OCI-LY1 (cell line): Measurements from ENCODE around the gene IQCM.

ENCODE experiments used
- H2AFZ ChIP-seq: fragments of 200-600 bp; sonication (generic), shearing (Covaris generic); 2 replicates; pipeline ENCODE4 v1.6.0; 2014; ENCODE audit warnings: antibody characterized with exemption, mild to moderate bottlenecking, low read length
- H3F3A ChIP-seq: fragments of 200-600 bp; sonication (generic), shearing (Covaris generic); 2 replicates; pipeline ENCODE4 v1.6.0; 2014; ENCODE audit warnings: mild to moderate bottlenecking, antibody characterized with exemption, low read length, moderate library complexity; ENCODE audit not compliant: insufficient read depth
- H3K27ac ChIP-seq: fragments of 200-600 bp; sonication (generic); 2 replicates; pipeline ENCODE4 v1.5.1; 2014; ENCODE audit warnings: low read length, mixed run types, mild to moderate bottlenecking, low read depth; ENCODE audit not compliant: poor library complexity, severe bottlenecking
- H3K27me3 ChIP-seq: fragments of 200-600 bp; sonication (generic); 2 replicates; pipeline ENCODE4 v1.6.0; 2014; ENCODE audit warnings: antibody characterized with exemption, mild to moderate bottlenecking, low read length, moderate library complexity; ENCODE audit not compliant: insufficient read depth
- H3K36me3 ChIP-seq: fragments of 200-600 bp; sonication (generic); 2 replicates; pipeline ENCODE4 v1.6.1; 2014; ENCODE audit warnings: mild to moderate bottlenecking, antibody characterized with exemption, low read length, moderate library complexity, mixed read lengths; ENCODE audit not compliant: insufficient read depth
- H3K4me1 ChIP-seq: fragments of 200-600 bp; sonication (generic); 2 replicates; pipeline ENCODE4 v1.5.1; 2014; ENCODE audit warnings: mild to moderate bottlenecking, low read length, moderate library complexity; ENCODE audit not compliant: insufficient read depth, severe bottlenecking
- H3K4me2 ChIP-seq: fragments of 200-600 bp; sonication (generic), shearing (Covaris generic); 2 replicates; pipeline ENCODE4 v1.6.1; 2014; ENCODE audit warnings: low read length
- H3K4me3 ChIP-seq: fragments of 200-600 bp; sonication (generic); 2 replicates; pipeline ENCODE4 v1.5.1; 2014; ENCODE audit warnings: low read length, low read depth, mild to moderate bottlenecking, mixed read lengths; ENCODE audit not compliant: poor library complexity, severe bottlenecking
- H3K79me2 ChIP-seq: fragments of 200-600 bp; shearing (Covaris generic); 2 replicates; pipeline ENCODE4 v1.6.1; 2016; ENCODE audit warnings: mixed run types, low read length, mixed read lengths; ENCODE audit not compliant: insufficient read depth
- H3K9ac ChIP-seq: fragments of 200-600 bp; sonication (generic), shearing (Covaris generic); 2 replicates; pipeline ENCODE4 v1.6.1; 2014; ENCODE audit warnings: mild to moderate bottlenecking, low read length, mixed read lengths
- H3K9me2 ChIP-seq: fragments of 200-600 bp; sonication (generic), shearing (Covaris generic); 2 replicates; pipeline ENCODE4 v1.6.1; 2014; ENCODE audit warnings: low read depth, mild to moderate bottlenecking, low read length, mixed read lengths
- H3K9me3 ChIP-seq: fragments of 200-600 bp; shearing (Covaris generic); 2 replicates; pipeline ENCODE4 v1.6.1; 2014; ENCODE audit warnings: low read length, mixed read lengths
- H4K20me1 ChIP-seq: fragments of 200-600 bp; sonication (generic), shearing (Covaris generic); 2 replicates; pipeline ENCODE4 v1.6.0; 2016; ENCODE audit warnings: mild to moderate bottlenecking, low read length; ENCODE audit not compliant: insufficient read depth
- CTCF ChIP-seq: fragments of 200-600 bp; sonication (generic), shearing (Covaris generic); IDR thresholded peaks from 2 replicates; pipeline ENCODE4 v1.5.1; 2017; ENCODE audit warnings: mild to moderate bottlenecking, antibody characterized with exemption, low read length, moderate library complexity, mixed read lengths
- EZH2 ChIP-seq: fragments of 200-600 bp; sonication (generic), shearing (Covaris generic); IDR thresholded peaks from 2 replicates; pipeline ENCODE4 v1.8.0; 2017; ENCODE audit warnings: borderline replicate concordance, mixed run types, mild to moderate bottlenecking, antibody characterized with exemption, low read length, moderate library complexity, mixed read lengths

The IQCM gene

GRCh38 chr4:149690726-149691125 lies 124.9 kb downstream of the IQCM start:
- no peak for TF ChIP-seq EZH2
- peak; percentile 15; the same call in 1 of the 2 replicates for TF ChIP-seq CTCF
- no peak overlapping the region for H2AFZ ChIP-seq
- no peaks in the 10 kb centered on the region for H3F3A ChIP-seq
- H3K27me3 ChIP-seq = no peaks in the 10 kb centered on the region
- no peaks in the 10 kb centered on the region for H3K79me2 ChIP-seq
- no peak overlapping the region for H3K27ac ChIP-seq
- no peaks in the 10 kb centered on the region for H3K36me3 ChIP-seq
- H3K9me2 ChIP-seq = no peaks in the 10 kb centered on the region; the same call in 1 of the 2 replicates
- no peak overlapping the region for H3K4me2 ChIP-seq
- H3K4me3 ChIP-seq = no peak overlapping the region
- H3K9ac ChIP-seq = no peak overlapping the region
- no peaks in the 10 kb centered on the region for H3K9me3 ChIP-seq
- no peaks in the 10 kb centered on the region for H4K20me1 ChIP-seq
- no peaks in the 10 kb centered on the region for H3K4me1 ChIP-seq

- Histone ChIP-seq H3F3A (no peaks in the 10 kb centered on the region), H3K4me1 (no peaks in the 10 kb centered on the region), H3K9me3 (no peaks in the 10 kb centered on the region), H4K20me1 (no peaks in the 10 kb centered on the region), H3K79me2 (no peaks in the 10 kb centered on the region), H3K4me3 (no peak overlapping the region), H2AFZ (no peak overlapping the region), H3K27ac (no peak overlapping the region), H3K36me3 (no peaks in the 10 kb centered on the region), H3K9ac (no peak overlapping the region), H3K9me2 (no peaks in the 10 kb centered on the region), H3K27me3 (no peaks in the 10 kb centered on the region), H3K4me2 (no peak overlapping the region)
- TF ChIP-seq CTCF = no peak
- no peak for TF ChIP-seq EZH2
Measured at GRCh38 chr4:149684516-149684915, 131.1 kb downstream of the IQCM start.

- Histone ChIP-seq H3K27me3 (no peaks in the 10 kb centered on the region), H3K79me2 (no peaks in the 10 kb centered on the region), H3K27ac (no peak overlapping the region), H3F3A (no peaks in the 10 kb centered on the region), H3K36me3 (no peaks in the 10 kb centered on the region), H3K4me2 (no peak overlapping the region), H3K4me1 (no peaks in the 10 kb centered on the region), H3K9me3 (no peaks in the 10 kb centered on the region), H2AFZ (no peak overlapping the region), H3K9ac (no peak overlapping the region), H4K20me1 (no peaks in the 10 kb centered on the region), H3K4me3 (no peak overlapping the region), H3K9me2 (no peaks in the 10 kb centered on the region)
- TF ChIP-seq CTCF (no peak), EZH2 (no peak)
Measured at GRCh38 chr4:149676076-149676475, 139.6 kb downstream of the IQCM start.
